Astrocyte of the hippocampus (primary cell): ENCODE results near the gene PDLIM7.
"Not testable (repeated sequence)": the region's sequence is repeated elsewhere in the genome, so short reads cannot be mapped to it uniquely, and the experiment has no call there.

Experiments used
- DNase-seq: peaks from one replicate; pipeline ENCODE4 v3.0.0; 2011; ENCODE audit warnings: low read depth, low spot score

Gene PDLIM7, protein sequence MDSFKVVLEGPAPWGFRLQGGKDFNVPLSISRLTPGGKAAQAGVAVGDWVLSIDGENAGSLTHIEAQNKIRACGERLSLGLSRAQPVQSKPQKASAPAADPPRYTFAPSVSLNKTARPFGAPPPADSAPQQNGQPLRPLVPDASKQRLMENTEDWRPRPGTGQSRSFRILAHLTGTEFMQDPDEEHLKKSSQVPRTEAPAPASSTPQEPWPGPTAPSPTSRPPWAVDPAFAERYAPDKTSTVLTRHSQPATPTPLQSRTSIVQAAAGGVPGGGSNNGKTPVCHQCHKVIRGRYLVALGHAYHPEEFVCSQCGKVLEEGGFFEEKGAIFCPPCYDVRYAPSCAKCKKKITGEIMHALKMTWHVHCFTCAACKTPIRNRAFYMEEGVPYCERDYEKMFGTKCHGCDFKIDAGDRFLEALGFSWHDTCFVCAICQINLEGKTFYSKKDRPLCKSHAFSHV

DNA sequence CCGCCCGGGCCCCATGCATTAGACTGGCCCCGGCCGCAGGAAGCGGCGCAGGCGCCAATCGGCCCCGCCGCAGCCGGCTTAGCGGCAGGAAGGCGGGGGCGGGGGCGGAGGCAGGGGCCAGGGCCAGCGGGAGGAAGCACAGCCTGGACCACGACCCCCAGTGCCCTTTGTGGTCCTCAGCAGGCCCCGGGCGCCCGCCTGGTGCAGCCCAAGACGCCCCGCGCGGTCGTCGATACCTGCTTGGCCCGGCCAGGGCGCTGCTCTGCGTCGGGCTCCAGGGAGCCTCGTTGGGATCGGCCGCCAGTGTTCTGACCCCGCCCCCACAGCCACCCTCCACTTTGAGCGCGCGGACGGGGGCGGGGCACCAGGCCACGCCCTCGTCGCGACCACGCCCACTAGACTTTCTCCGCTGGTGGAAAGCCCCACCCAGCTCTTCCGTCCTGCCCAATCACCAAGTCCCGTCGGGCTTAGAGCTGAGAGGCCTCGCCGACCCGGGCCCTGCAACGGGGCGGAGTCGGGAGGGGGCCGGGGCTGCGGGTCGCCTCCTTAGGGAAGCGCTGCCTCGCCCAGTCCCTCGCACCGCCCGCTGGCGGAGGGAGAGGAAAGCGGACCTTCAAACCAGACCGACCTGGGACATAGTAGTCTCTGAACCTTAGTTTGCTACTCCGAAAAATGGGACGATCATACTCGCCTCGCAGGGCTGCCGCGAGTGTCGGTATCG, at the start of gene PDLIM7:
Gene PDLIM7 (minus strand): TSS at position 313 of the 721 bp plus-strand sequence. CDS start 1,092 bp downstream, outside the sequence.
- DNase-seq, result peak; percentile 99

DNA sequence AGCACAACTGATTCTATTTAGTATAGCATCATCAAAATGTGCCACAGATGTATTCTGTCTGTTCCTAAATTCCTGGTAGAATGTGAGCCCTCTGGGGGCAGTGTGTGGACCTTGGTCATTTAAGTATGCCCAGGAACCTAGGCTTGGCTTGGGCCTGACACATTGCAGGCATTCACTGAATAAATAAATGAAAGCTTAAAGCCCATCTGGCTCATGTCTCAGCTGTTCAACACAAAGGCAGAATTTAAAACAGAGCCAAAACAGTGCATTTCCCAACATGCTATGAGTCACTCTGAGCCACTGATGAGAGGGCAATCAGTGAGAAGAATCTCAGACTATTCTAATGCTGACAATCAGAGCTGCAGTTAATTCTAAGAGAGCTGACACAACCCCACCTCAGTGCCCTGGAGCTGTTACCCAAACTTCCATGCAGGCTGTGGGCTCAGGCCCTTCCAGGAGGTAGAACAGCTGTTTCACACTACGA, 48.9 kb upstream of the PDLIM7 start:
- peak; percentile 93 for DNase-seq

DNA sequence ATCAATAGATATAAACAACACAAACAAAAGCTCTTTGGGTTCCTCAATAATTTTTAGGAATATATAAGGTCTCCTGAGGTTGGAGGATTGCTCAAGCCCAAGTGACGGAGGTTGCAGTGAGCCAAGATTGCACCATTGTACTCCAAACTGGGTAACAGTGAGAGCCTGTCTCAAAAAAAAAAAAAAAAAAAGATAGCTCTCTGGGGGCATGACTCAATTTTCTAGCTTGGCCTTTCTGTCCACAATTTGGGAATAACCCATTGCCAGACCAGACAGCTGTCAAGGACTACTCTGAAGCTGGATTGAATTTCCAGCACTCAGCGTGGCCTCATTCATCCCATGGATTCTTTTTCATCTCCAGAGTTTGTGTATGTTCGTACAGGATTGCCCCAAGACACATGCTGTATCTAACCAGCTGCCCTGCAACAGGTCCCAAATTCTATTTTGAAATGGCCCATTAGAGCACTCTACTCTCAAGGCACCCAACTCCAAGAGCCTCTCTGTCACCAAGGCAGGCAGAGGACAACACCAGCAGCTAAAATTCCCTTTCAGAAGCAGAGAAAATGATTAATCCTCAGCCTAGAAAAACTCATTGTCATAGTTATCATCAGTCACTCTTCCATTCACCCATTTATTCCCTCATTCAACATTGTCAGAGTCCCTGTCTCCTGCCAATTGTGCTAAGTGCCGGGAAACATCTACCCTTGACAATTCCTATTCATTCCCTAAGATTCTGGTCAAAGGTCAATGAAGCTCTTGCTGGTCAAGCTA, 48.3 kb upstream of the PDLIM7 start:
- DNase-seq, result no peak

DNA sequence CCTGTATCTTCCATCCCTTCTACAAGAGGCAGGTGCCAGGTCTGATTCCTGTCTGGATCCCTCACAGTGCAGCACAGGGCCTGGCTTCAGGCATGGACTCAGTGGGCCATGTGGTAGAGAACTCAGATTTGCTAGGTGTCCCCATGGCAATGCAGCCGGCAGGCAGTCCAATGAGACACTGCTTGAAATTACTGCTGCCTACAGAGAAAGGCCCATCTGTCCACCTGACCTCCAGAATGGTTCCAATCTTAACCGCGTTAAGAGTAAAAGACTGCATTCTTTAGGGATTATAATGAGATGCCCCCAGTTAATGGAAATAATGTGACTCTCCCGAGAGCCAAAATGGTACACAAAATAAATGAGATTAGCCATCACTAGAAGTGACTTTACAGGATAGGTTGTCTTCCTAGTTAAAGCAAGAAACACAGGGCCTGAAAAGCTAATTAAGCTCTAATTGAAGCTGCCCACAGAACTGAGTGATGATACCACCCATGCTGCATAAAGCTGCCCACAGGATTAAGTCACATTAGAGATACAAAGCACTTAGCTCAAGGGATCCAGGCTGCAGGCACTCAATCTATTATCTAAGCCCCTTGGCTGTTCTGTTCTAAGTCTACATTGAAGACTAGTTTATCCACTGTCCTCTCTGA, 45.5 kb upstream of the PDLIM7 start:
- DNase-seq, result no peak

DNA sequence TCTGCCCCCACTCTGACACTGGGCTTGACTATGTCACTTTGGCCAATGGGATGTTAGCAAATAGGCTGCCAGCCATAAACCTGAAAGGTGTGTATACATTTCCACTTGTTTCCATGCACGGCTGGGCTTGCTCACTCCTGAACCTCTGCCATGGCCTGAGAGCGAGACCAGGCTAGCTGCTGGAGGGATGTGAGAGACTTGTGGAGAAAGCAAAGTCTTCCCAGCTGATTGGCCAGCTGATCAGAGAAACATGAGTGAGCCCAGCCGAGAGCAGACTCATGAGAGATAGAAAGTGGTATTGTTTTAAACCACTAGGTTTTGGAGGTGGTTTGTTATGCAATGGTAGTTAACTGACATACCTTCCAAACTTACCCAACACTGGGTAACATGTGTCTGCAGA, 43.0 kb upstream of the PDLIM7 start:
- no peak for DNase-seq

DNA sequence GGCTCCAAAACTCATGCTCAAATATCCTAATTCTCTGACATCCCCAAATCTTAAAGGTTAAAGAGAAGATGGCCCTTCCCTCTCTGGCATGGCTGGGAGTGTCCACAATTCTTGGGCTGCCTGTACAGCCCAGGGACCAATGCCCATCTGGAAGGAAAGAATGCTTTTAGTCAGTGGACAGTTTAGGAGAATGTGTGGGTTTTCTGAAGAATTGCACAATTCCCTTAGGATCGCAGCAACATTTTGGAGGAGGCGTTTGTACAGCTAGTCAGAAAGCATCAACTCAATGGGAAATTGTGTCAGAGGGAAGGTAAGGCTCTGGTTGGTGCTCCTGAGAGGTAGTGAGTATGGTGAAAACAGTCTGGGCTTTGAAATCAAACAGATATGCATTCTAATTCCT, 42.0 kb upstream of the PDLIM7 start:
- no peak for DNase-seq

DNA sequence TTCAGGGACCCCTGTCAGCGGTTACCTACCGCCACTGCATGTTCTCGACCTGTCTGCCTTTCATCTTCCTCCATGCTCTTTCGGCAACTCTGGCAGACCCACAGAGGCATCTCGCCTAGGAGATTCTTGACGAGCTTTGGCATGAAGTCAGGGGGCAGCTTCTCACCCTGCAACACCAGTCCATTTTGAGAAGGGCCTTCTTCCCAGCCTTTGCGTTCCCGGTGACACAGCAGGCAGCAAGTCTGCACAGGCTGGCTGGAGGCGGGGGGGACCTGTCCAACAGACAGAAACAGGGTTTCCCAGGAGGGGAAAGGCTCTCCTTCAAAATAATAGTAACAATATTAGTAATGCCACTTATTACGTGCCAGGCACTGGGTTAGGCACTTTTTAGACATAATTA, 41.5 kb upstream of the PDLIM7 start:
- no peak for DNase-seq

DNA sequence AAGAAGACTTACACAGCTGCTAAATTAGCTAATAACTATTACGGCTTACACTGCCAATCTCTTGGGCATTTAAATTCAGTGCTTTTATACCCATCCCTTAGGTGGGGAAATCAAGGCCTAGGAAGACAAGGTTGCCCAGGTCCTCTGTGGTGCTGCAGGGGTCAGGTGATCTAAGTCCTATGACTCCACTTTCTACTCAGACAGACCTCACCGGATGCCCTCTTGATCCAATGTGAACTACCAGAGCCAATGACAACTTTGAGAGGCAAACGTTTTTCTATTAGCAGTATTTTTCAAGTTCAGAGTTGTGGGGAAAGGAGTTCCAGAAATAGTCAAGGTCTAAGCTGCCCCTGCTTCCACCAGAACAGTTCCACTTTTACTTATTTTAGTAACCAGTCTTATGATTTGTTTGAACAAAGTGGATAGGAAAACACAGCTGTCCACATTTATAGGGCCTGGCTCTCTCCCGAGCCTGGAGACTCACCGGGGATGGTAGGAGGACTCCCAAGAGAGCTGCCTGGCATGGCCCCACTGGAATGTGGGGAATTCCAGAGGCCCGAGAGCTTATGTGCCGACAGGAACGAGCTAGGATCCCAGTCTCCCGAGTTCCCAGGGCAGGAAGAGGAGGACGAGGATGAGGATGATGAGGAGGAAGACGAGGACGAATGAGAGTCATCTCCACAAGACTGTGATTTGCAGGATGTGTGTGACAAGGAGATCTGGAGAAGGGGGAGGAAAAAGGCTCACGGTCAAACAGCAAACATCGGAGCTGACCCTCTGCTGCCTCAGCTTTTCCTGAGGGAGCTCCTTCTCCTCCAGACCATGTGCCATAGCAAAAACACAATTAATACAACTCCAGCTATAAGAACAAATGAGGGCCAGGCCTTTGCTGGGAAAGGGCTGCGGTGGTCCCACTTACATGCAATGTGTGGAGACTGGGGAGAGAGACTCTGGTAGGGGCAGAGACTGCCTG, 40.3 kb upstream of the PDLIM7 start:
- DNase-seq, result peak; percentile 90

DNA sequence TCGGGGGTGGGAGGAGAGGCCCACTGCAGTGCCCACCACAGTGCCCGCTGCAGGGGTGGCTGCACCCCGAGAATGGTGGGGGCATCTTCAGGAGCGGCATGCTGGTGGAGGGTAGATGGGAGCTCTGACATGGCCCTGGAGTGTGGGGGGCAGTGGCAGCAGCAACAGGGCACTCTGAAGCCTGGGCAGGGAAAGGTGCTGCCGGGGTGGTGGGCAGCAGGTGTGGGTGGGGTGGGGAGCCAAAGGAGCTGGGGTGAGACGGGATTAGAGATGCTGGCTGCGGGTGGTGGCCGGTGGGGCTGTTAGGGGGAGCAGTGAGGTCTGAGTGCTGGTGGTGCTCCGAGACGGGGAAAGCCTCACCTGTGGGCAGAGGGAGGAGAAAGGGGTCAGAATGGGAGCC, 39.0 kb upstream of the PDLIM7 start:
- DNase-seq, result no peak

DNA sequence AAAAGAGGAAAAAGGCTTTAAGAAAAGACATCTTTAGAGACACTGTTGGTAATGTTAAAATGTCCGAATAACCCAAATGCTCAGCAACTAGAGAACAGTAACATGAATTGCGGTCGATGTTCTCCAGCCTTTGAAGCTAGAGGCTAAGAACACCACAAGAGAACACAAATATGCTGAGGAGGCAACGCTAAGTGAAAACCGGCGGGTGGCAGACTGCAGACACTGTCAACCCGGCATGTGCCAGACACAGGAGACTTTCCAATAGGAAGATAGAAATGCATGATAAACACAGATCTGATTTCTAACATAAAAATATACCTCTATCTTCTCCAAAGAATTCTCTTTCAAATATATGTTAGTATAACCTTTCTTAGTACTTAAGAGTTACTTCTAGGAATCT, 37.7 kb upstream of the PDLIM7 start:
- DNase-seq, result no peak

DNA sequence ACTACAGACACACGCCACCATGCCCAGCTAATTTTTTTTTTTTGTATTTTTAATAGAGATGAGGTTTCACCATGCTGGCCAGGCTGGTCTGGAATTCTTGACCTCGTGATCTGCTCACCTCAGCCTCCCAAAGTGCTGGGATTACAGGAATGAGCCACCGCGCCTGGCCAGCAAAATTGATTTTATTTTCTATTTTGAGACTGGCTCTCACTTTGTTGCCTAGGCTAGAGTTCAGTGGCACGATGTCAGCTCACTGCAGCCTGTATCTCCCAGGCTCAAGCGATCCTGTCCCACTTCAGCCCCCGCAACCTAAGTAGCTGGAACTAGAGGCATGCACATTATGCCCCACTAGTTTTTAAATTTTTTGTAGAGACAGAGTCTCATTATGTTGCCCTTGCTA, 37.0 kb upstream of the PDLIM7 start:
- not testable (repeated sequence) for DNase-seq

DNA sequence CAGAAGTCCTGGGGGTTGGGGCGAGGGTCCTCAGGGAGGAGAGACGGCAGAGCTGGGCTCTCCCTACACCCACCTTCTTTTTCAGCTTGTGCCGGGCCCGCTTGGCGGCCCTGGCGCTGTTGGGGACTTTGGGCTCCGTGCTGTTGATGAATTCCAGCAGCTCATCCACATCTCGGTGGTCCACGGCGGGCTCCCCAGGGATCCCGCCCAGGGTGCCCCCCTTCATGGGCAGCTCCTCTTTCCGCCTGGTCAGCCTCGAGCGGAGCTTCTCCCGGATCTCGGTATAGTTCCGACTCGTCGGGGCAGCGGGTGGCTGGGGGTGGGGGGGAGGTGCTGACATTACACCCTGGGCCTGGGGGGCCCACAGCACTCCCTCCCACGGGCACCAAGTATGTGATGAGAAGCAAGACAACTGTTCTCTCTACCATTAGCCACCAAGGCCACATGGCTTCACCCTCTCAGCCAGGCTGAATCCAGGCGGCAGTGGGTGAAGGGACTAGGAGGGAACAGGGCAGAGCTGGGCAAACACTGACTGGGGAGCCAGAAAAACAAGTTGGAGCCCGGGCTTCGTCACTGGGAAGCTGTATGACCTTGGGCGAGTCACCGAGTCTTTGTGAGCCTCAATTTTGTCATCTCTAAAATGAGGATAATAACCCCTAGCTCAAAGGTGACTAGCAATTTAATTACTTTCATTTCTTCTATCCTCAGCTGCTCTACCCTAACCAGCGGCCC, 34.0 kb upstream of the PDLIM7 start:
- no peak for DNase-seq

DNA sequence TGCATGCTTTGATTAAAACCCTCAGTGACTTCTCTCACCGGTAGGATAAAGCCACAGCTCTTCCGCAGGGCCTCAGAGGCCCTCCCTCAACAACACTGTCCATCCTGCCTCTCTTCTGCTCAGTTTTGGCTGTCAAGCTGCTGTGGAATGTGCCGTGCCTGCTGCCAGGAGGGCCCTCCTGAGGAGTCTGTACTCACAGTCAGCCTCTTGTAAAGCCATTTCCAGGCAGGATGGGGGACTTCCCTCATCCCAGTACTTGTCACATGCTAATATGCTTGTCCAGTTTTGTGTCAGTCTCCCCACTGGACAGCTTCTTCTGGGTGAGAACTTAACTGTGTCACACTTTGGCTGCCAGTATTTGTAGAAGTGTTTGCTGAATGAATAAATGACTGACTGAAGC, 33.2 kb upstream of the PDLIM7 start:
- DNase-seq, result no peak

DNA sequence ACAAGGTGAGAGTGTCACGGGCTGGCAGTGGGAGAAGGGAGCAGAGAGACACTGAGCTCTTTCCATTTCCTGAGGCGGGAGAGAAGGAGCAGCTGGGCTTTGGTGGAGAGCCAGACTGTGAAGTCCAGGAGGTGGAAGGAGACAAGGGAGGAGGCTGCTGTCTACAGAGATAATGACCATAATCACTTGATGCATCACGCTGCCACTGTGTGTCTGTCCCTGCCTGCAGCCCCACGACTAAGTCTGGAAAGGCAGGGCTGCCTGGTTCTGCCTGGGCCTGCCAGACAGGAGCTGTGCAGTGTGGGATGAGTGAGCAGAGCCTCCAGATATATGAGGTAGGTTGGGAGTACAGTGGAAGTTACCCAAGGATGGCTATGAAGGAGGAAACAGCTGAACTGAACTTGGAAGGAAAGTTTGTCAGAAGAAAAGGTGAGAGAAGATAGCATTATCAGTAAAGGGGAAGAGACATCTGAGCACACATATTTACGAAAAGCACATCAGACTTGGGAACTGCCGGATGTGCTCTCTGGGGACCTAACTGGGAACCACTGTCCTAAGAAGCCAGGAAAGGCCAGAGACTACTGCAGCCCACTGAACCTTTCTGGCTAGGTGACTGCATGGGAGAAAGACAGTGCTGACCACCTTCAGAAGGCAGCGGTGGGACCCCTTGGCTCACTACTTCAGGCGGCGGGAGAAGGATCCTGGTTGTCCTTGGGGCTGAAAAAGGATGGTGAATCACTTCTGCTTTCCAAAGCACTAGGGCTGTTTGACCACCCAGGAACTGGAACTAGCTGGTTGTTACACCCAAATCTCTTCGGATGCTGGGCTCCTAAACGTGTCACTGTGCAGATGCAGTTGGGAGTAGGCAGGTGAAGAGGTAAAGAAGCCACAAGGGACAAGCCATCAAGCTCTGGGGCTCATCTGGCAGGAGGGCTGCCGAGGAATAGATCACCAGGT, 32.1 kb upstream of the PDLIM7 start:
- no peak for DNase-seq

DNA sequence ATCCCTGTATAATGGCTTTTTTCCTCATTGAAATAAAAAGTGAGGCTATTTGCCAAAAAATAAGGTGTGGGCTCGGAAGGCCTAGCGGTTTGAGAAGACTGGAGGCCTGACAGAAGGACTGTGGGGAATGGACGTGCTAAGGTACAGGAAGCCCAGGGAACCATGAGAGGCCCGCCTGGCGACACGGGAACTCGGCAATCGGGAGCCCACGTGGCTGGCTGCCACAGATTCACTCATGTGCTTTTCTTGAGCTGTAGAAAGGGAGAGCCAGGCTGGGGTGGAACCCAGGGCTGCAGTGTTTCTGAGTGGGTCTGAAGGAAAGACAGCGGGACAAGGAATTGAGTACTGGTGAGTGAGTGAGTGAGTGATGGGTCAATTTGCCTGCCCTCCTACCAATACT, 31.2 kb upstream of the PDLIM7 start:
- DNase-seq, result no peak

DNA sequence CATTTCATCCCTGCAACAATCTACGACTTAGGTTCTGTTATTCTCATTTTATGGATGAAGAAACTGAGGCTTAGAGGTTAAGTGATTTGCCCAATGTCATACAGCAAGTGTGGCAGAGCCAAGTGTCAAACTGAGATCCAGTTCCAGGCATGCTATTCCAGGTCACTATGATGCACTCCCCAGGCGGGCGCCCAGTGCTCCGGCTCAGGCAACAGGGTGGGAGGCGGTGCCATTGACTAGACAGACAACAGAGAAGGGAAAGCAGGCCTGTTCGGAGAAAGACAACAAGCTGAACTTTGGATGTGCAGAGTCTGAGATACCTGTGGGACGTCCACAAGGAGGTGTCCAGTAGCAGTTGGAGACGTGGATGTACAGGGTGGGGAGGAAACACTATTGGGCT, 30.2 kb upstream of the PDLIM7 start:
- no peak for DNase-seq

DNA sequence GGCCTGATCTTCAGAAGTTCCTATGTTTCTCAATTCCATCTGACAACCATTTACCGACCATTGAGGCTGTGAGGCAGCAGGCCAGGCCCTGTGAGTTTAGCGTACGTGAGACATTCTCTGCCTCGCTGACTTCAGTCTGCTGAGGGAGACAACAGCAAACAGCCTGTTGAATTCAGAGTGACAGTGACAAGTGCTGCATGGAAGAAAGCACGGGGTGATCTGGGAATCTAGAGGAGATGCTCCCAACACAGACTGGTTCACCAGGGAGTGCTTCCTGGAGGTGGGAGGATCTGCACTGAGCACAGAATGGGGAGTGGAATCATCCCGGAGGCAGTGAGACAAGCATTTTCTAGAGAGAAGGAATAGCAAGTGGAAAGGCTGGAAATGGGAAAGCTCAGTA, 29.4 kb upstream of the PDLIM7 start:
- no peak for DNase-seq

DNA sequence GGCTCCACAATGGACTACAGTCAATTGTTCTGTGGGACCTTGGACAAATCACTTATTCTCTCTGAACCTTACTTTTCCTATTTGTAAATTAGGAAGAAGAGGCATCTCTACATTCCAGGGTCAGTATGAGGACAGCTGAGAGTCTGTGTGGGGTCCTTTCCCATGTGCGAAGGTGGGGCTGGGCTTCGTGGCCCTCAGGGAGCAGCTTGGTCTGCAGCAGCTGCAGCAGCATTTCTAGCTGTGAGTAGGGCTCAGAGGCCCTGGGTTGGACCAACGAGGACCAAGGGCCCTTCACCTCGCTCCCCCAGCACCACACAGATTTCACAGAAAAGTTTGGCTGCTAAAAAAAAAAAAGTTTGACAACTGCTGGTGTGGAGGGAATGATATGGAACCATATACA, 28.8 kb upstream of the PDLIM7 start:
- DNase-seq, result no peak
